Erythroblast (primary cell): Measurements from ENCODE around the gene NUS1.
A peak's percentile ranks its signal among the peaks of the same experiment; 100 is the strongest.

Source experiments
- GATA1 ChIP-seq: IDR thresholded peaks from 2 replicates; pipeline ENCODE4 v1.6.1; 2011; ENCODE audit warnings: low read depth, mild to moderate bottlenecking, control low read depth, low read length, moderate library complexity
- POLR2A ChIP-seq: IDR thresholded peaks from 2 replicates; pipeline ENCODE4 v1.6.1; 2011; ENCODE audit warnings: mild to moderate bottlenecking, low read length

- peak; percentile 69 for TF ChIP-seq POLR2A
- TF ChIP-seq GATA1 = no peak
Observed at GRCh38 chr6:117674991-117675657, at the start of gene NUS1.
